Body of pancreas (tissue), 4 donors: Measurements from ENCODE around the gene CFAP61.

Experiments used
- CTCF ChIP-seq, 7 experiments: fragments of 450-650 bp in 4 of 7; fragments of 200-600 bp in 3 of 7; sonication (generic) in 3 of 7; IDR thresholded peaks; one replicate each; pipeline ENCODE4 v1.5.1; 2016 to 2019; ENCODE audit warnings: antibody characterized with exemption in 7 of 7
- POLR2A ChIP-seq, 3 donors: fragments of 450-650 bp; IDR thresholded peaks; one replicate each; pipeline ENCODE4 v1.6.1; 2016; ENCODE audit warnings: antibody characterized with exemption in 3 of 3, mild to moderate bottlenecking in 2 of 3

- TF ChIP-seq CTCF (IDR thresholded peaks at IDR 0.05) (no peak), POLR2A (IDR thresholded peaks at IDR 0.05) (no peak)
These were observed 85.5 kb downstream of the CFAP61 start for GRCh38 chr20:20137851-20138250.
